Fibroblast of pulmonary artery (primary cell): ENCODE results near the gene MYO5A.
"Not testable (repeated sequence)": the region's sequence is repeated elsewhere in the genome, so short reads cannot be mapped to it uniquely, and the experiment has no call there.

Source experiments
- DNase-seq: peaks from one replicate; pipeline ENCODE4 v3.0.0-alpha.2; 2010; ENCODE audit warnings: low read depth
- H3K4me3 ChIP-seq: replicated peaks from 2 replicates; pipeline ENCODE4 v1.5.1; 2011; ENCODE audit warnings: low read depth, mild to moderate bottlenecking, control low read depth, low read length, moderate library complexity
- TF ChIP-seq, protein P1 (sequence below): IDR thresholded peaks from 2 replicates; pipeline ENCODE4 v1.5.1; 2011; ENCODE audit warnings: mild to moderate bottlenecking, control low read depth, low read length, inconsistent platforms; ENCODE audit errors: missing control alignments

Gene MYO5A

DNA sequence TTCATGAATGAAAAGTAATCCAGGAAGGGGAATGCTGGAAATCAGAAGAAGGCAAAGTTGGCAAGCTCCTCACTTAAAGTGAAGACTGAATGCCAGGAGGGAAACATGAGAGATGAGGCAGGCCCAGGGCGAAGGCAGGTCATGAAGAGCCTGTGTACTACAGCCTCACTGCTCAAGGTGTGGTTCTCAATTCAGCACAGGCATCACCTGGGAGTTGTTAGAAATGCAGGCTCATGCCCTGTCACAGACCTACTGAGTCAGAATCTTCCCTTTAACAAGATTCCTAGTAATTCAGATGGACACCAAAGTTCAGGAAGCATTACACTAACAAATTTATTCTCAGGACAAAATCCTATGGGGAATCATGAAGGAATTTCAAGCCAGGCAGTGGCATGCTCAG, 14.2 kb downstream of the MYO5A start:
- H3K4me3 ChIP-seq: no peak overlapping the region
- TF ChIP-seq, protein P1, sequence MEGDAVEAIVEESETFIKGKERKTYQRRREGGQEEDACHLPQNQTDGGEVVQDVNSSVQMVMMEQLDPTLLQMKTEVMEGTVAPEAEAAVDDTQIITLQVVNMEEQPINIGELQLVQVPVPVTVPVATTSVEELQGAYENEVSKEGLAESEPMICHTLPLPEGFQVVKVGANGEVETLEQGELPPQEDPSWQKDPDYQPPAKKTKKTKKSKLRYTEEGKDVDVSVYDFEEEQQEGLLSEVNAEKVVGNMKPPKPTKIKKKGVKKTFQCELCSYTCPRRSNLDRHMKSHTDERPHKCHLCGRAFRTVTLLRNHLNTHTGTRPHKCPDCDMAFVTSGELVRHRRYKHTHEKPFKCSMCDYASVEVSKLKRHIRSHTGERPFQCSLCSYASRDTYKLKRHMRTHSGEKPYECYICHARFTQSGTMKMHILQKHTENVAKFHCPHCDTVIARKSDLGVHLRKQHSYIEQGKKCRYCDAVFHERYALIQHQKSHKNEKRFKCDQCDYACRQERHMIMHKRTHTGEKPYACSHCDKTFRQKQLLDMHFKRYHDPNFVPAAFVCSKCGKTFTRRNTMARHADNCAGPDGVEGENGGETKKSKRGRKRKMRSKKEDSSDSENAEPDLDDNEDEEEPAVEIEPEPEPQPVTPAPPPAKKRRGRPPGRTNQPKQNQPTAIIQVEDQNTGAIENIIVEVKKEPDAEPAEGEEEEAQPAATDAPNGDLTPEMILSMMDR: no peak
- DNase-seq: no peak

DNA sequence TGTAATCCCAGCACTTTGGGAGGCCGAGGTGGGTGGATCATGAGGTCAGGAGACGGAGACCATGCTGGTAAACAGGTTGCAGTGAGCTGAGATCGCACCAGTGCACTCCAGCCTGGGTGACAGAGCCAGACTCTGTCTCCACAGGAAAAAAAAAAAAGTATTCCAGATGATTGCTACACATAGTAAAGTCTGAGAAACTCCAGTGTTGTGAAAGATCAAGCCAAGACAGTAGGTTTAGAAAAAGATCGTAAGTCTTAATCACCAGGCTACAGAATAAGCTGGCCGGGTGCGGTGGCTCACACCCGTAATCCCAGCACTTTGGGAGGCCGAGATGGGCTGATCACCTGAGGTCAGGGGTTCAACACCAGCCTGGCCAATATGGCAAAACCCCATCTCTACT, 15.8 kb downstream of the MYO5A start:
- H3K4me3 ChIP-seq: not testable (repeated sequence)
- peak; percentile 30 for DNase-seq

DNA sequence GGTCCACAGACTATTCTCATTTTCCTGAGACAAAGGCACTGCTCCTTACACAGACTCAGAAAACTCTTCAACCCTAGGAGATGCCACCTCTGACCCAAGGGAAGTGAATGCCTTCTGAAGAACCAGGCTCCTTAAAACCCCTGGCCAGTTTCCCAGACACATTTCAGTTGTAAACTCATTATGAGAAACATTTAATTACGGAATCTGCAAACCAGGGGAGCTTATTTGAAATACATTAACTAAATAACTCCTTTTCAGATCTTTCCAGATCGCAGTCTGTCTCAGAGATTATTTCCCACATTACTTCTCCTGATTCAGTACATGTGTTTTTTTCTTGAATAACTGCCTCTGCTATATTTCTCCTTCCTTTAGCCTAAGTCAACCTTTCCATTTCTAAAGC, 17.6 kb downstream of the MYO5A start:
- H3K4me3 ChIP-seq: no peak overlapping the region
- TF ChIP-seq, protein P1: no peak
- no peak for DNase-seq

DNA sequence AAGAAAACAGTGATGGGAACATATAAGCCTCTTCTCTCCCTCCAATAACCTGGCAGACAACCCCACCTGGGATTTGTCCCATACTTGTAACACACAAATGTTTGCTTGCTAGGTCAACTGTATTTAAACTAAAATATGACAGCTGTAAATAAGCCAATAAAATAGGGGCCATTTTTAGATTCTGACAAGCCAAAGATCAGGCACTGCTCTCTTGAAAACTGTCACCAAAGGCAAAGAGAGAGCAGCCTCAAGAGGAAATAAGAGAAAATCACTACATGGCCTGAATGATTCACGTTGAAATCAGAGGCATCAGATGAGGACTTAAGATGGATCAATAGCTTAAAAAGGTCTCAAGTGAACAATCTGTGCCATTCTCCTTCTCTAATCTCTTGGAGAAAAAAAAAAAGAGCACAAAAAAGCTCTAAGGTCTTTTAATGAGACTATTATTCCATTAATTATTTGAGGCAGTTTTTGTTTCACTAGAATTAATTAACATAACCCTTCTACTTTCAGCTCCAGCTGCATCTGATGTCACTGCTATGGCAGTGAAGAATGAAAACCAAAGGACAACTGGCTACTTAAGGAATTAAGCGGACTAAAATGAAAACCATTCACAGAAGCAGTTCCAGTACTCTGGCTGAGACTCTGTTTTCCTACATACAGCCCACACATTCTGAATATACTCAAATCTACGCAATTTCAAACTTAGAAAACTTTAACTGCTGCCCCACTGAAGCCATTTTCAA, 19.0 kb downstream of the MYO5A start:
- no peak overlapping the region for H3K4me3 ChIP-seq
- TF ChIP-seq, protein P1: no peak
- no peak for DNase-seq

DNA sequence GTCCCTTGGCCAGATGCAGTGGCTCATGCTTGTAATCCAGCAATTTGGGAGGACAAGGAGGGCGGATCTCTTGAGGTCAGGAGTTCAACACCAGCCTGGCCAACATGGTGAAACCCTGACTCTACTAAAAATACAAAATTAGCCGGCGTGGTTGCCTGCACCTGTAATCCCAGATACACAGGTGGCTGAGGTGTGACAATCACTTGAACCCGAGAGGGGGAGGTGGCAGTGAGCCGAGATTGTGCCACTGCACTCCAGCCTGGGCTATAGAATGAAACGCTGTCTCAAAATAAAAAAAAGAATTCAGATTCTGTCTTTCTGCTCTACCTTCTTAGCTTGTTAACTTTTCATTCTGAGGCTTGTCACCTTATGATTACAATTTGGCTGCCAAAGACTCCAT, 22.1 kb downstream of the MYO5A start:
- H3K4me3 ChIP-seq: no peak overlapping the region
- TF ChIP-seq, protein P1: no peak
- no peak for DNase-seq

DNA sequence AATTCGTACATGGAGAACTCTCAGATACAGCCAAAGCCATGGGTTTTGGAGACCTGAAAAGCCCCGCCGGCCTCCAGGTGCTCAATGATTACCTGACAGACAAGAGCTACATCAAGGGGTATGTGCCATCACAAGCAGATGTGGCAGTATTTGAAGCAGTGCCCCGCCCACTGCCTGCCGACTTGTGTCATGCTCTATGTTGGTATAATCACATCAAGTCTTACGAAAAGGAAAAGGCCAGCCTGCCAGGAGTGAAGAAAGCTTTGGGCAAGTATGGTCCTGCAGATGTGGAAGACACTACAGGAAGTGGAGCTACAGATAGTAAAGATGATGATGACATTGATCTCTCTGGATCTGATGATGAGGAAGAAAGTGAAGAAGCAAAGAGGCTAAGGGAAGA, 23.5 kb downstream of the MYO5A start:
- no peak overlapping the region for H3K4me3 ChIP-seq
- no peak for DNase-seq
- TF ChIP-seq, protein P1: no peak

DNA sequence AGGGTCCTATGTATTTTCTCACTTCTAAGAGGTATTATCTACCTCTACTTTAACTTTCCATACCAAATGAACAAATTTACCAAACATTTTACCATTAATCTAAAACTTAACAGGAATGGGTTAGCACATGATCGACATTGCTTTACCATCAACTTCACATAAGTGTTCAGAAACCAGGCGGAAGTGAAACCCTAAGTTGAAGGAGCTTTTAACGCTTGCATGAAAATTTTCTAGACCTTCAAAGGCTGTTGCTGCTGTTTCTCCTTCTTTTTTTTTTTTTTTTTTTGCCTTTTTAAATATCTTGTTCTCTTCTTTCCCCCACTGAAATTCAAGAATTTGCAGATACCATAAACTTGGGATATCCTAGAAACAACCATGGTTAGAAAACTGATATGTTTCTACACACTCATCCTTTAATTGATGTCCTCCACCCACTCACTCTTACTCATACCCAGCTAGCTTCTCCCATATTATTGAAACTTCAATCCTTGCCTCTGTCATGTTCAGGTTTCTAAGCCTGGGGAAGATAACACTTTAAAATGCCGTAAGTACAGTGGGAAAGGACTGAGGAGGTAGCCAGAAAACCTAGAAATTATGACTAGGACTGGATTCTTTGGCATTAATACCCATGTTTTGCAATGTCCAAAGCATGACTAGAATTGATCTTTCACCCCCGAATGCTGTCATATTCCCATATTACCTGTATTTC, 24.7 kb downstream of the MYO5A start:
- peak; percentile 28 for DNase-seq
- H3K4me3 ChIP-seq: no peak overlapping the region
- TF ChIP-seq, protein P1: no peak
